Uterus (tissue), 4 donors: Measurements from ENCODE around the gene TXNDC9. TPM values are rescaled to one million over a fixed set of nuclear protein-coding genes. Genes with fewer than 3 reads are reported as not detected.
A peak's percentile ranks its signal among the peaks of the same experiment; 100 is the strongest.

ENCODE experiments used
- DNase-seq, 2 donors: peaks; one replicate each; pipeline ENCODE4 v3.0.0-alpha.2; 2019 to 2020
- H3K27ac ChIP-seq, 2 donors: fragments of 200-600 bp; sonication (generic); 1 replicate in 1 of 2; 2 replicates in 1 of 2; pipeline ENCODE4 v1.5.1; 2016 to 2018
- H3K27me3 ChIP-seq, 2 donors: fragments of 200-600 bp; sonication (generic); one replicate each; pipeline ENCODE4 v1.5.1; 2018 to 2019; ENCODE audit warnings: control low read depth in 1 of 2
- H3K36me3 ChIP-seq, 2 donors: fragments of 200-600 bp; sonication (generic); one replicate each; pipeline ENCODE4 v1.5.1; 2019; ENCODE audit warnings: control low read depth in 1 of 2
- H3K4me1 ChIP-seq, 2 donors: fragments of 200-600 bp; sonication (generic); one replicate each; pipeline ENCODE4 v1.5.1; 2018 to 2019; ENCODE audit warnings: control low read depth in 1 of 2
- H3K4me3 ChIP-seq, 2 donors: fragments of 200-600 bp; sonication (generic); 1 replicate in 1 of 2; 2 replicates in 1 of 2; pipeline ENCODE4 v1.5.1; 2018 to 2019; ENCODE audit warnings: mild to moderate bottlenecking in 1 of 2
- H3K9me3 ChIP-seq, 2 donors: fragments of 200-600 bp; sonication (generic); one replicate each; pipeline ENCODE4 v1.5.1; 2019; ENCODE audit warnings: control low read depth in 1 of 2
- CTCF ChIP-seq, 4 experiments: fragments of 200-600 bp in 2 of 4; fragments of 450-650 bp in 2 of 4; sonication (generic) in 2 of 4; IDR thresholded peaks; one replicate each; pipeline ENCODE4 v1.5.1; 2016 to 2019; ENCODE audit warnings: antibody characterized with exemption in 4 of 4, mild to moderate bottlenecking in 2 of 4, moderate library complexity in 1 of 4
- POLR2A ChIP-seq, 2 donors: fragments of 450-650 bp; IDR thresholded peaks; one replicate each; pipeline ENCODE4 v1.6.1; 2016; ENCODE audit warnings: antibody characterized with exemption in 2 of 2, mild to moderate bottlenecking in 1 of 2, moderate library complexity in 1 of 2
- intact Hi-C: fragments of 100-400 bp; cut with DNase I; formaldehyde crosslinking; loops from one replicate; pipeline ENCODE4 v1.15.1; 2023; ENCODE audit warnings: low total_unique reads
- total RNA-seq, 4 donors: library from RNA; depleted of rRNA in 3 of 4; stranded (reverse); fragments of >200 nt in 3 of 4; gene quantifications; one replicate each; pipeline versions ENCODE4 v1.1.0 to v1.2.4, GENCODE V29; 2014 to 2023
- donor health status: DM: yes; HTN: yes; CAD: no.

TXNDC9 gene
- total RNA-seq, 4 donors from 2014 or later, result 31.8 to 75.8 (median 36.2) TPM

DNA sequence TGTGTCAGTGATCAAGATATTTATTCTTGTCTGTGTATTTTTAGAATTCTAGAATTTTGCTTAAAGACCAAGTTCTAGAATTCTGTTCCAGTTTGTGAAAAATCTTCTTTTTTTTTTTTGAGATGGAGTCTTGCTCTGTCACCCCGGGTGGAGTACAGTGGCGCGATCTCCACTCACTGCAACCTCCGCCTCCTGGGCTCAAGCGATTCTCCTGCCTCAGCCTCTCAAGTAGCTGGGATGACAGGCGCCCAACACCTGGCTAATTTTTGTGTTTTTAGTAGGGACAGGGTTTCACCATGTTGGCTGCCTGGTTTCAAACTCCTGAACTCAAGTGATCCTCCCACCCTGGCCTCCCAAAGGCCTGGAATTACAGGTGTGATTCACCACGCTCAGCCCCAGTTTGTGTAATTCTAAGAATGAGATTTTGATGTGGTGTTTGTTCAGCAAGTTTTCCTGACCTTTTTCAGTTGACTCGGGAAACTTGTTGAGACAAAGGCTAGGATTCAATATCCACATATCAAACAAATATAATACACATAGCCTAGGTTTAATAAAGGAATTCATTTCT is 4.6 kb upstream of the TXNDC9 start:
- DNase-seq, result no peak
- TF ChIP-seq POLR2A (IDR thresholded peaks at IDR 0.05) (no peak), CTCF (IDR thresholded peaks at IDR 0.05) (no peak)
- Histone ChIP-seq H3K4me3 (no peak overlapping the region), H3K36me3 (no peaks in the 10 kb centered on the region), H3K4me1 (peaks cover 0 to 6% of the 10 kb centered on the region in 2 donors), H3K27me3 (no peaks in the 10 kb centered on the region), H3K27ac (no peak overlapping the region), H3K9me3 (no peaks in the 10 kb centered on the region)
- intact Hi-C loops, result no loop called here

- intact Hi-C loops, result loop anchor here (10.0 kb wide), 1 partner anchor 153 kb away; the partner anchor contains the start of genes MITD1 and MRPL30
- Histone ChIP-seq H3K9me3 (no peaks in the 10 kb centered on the region), H3K27ac (peak overlapping the region; percentile 86 to 92), H3K36me3 (no peaks in the 10 kb centered on the region), H3K4me3 (peak overlapping the region; percentile 68 to 82), H3K4me1 (peaks cover 6% of the 10 kb centered on the region in 2 donors), H3K27me3 (no peaks in the 10 kb centered on the region)
- TF ChIP-seq POLR2A (IDR thresholded peaks at IDR 0.05) (no peak), CTCF (IDR thresholded peaks at IDR 0.05) (no peak)
- no peak for DNase-seq
These were observed 2.0 kb upstream of the TXNDC9 start for GRCh38 chr2:99338029-99338585.

DNA sequence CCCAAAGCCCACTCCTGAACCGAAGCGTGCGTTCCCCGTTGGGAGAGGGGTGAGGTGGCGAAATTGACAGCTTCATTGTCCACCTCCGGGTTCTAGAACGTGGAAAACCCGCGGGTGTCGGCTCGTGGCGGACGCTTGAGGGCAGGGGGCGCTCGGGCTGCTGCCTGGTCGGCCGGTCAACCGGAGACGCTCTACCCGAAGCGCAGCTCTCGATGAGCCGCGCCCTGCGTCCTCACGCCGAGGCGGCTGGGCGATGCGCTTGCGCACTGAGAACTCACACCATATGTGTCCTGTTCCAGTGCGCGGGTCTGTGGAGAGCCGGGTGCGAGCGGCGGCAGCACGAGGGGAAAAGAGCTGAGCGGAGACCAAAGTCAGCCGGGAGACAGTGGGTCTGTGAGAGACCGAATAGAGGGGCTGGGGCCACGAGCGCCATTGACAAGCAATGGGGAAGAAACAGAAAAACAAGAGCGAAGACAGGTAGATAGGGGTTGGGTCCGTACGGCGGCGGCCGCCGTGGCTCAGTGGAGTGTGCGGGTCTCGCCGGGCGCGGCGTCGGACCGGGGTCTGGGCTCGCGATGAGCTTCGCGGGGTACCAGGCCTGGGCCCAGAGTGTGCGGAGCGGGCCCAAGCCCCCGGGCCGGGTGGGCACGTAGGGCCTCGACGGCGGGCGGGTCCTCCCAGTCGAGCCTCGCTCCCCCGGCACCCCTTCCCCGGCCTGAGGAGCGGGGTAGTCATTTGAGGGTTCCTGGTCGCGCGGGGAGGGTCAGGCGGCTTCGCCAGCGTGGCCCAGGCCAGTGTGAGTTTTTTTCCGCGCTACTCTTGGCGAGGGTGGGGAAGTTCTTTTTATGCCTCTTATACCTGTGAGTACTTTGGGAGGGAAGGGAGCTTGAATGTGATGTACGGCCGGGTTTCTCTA is 1.2 kb upstream of the TXNDC9 start, which contains the start of gene EIF5B:
EIF5B (plus strand) TSS at position 277 of the 916 bp plus-strand sequence; CDS start at position 443, 166 bp downstream.
- peak within 1 kb of the TSS; percentile 86 to 92 for H3K27ac ChIP-seq
- peak; percentile 93 to 95 for DNase-seq
- intact Hi-C loops, result loop anchor here (10.0 kb wide), 1 partner anchor 153 kb away; the partner anchor contains the start of genes MITD1 and MRPL30
- peak within 1 kb of the TSS; percentile 68 to 84 for H3K4me3 ChIP-seq
- no peaks in the 10 kb centered on the region for H3K36me3 ChIP-seq
- H3K27me3 ChIP-seq, result no peaks in the 10 kb centered on the region
- no peaks in the 10 kb centered on the region for H3K9me3 ChIP-seq
- peaks cover 6% of the 10 kb centered on the region in 2 donors for H3K4me1 ChIP-seq
- TF ChIP-seq CTCF (IDR thresholded peaks at IDR 0.05) (peak; percentile 56 to 83 (median 79)), POLR2A (IDR thresholded peaks at IDR 0.05) (peak; percentile 31 to 55)

DNA sequence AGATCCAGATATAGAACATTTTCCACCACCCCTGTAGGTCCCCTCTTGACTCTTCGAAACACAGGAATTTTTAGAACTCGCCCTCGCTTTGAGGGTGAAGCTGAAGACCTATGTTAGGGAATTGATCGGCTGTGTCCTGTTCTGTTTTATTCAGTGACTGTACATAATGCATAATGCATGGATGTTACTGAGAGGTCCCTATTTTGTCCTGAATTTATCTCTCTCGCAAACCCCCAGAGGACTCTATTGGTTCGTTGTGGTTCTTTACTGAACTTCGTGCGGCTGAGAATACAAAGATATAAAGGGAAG is 625 bp upstream of the TXNDC9 start:
- H3K27ac ChIP-seq, result peak overlapping the region; percentile 86 to 92
- TF ChIP-seq POLR2A (IDR thresholded peaks at IDR 0.05), result no peak
- TF ChIP-seq CTCF (IDR thresholded peaks at IDR 0.05), result no peak
- intact Hi-C loops, result loop anchor here (10.0 kb wide), 1 partner anchor 152 kb away; the partner anchor contains the start of genes MITD1 and MRPL30
- H3K27me3 ChIP-seq, result no peaks in the 10 kb centered on the region
- peaks cover 6% of the 10 kb centered on the region in 2 donors for H3K4me1 ChIP-seq
- H3K9me3 ChIP-seq, result no peaks in the 10 kb centered on the region
- DNase-seq, result no peak
- H3K4me3 ChIP-seq, result peak overlapping the region; percentile 68 to 82
- no peaks in the 10 kb centered on the region for H3K36me3 ChIP-seq
